ENCODE measurements around the gene ZNF780A. TPM values are rescaled to one million over a fixed set of nuclear protein-coding genes. Genes with fewer than 3 reads are reported as not detected.
A peak's percentile ranks its signal among the peaks of the same experiment; 100 is the strongest.
"Not testable (repeated sequence)": the region's sequence is repeated elsewhere in the genome, so short reads cannot be mapped to it uniquely, and the experiment has no call there.

Gene ZNF780A
- total RNA-seq (2014; rRNA removed; shearing (Covaris generic)): 24.3 and 26.0 TPM in 2 replicates

GRCh38 chr19:40090241-40091204 is at the start of gene ZNF780A:
Gene ZNF780A, minus strand, starts transcription at chr19:40090943. Its CDS starts 6,190 bp downstream, at chr19:40084753.
- DNase-seq (ENCODE audit: low read depth): peak; percentile 77

GRCh38 chr19:40139533-40140287 is 49.0 kb upstream of the ZNF780A start:
- DNase-seq (ENCODE audit: low read depth): peak; percentile 55

DNA sequence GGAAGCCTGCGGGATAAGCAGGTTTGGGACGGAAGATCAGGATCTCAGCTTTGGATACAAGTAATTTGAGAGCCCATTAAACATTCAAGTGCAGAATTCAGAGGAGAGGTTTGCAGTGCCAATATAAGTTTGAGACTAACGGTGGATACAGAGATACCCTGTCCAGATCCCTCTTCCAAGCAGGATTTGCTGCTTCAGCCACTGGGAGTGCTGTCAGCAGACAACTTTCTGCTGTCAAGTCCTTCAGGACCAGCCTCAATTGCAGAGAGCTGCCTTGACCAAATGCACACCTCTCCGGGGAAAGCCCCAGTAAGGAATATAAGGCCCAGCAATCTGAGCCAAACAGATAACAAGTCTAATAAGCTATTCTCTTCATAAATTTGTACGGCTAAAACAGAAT is 46.1 kb upstream of the ZNF780A start:
- no peak for DNase-seq (ENCODE audit: low read depth)

DNA sequence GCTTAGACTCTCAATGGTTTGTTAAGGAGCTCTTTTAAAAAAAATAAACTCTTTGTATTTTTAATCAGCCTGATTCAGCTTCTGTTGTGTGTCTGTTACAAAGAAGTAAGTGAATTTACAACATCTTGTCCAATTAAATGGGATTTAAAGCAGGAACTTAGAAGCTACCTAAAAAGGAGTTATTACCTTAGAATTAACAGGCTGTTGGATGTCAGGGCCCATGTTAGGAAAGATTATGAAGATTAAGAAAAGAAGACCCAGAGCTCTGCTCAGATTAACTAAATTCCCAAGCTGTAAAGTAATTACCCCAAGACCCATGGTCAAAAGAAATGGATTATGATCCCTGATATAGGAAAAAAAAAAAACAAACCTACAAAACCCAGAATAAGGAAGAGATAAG is 44.1 kb upstream of the ZNF780A start:
- no peak for DNase-seq (ENCODE audit: low read depth)

DNA sequence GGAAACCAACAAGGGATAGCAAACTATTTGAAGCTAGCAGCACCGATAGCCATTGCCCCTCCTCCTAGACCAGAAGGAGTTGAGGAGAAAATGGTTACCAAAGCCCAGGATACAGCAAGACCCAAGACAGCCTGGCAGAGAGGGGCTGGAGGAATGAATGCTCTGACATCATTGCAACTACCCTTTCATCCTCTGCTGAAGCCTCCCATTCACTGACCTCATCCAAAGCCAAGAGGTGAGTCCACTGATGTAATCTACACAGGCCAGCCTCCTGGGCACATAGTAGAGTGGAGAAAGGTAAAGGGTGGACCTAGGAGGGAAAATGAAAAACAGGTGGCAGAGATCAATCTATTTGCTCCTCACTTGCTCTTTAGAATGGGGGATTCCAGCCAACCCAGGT is 42.7 kb upstream of the ZNF780A start:
- no peak for DNase-seq (ENCODE audit: low read depth)

DNA sequence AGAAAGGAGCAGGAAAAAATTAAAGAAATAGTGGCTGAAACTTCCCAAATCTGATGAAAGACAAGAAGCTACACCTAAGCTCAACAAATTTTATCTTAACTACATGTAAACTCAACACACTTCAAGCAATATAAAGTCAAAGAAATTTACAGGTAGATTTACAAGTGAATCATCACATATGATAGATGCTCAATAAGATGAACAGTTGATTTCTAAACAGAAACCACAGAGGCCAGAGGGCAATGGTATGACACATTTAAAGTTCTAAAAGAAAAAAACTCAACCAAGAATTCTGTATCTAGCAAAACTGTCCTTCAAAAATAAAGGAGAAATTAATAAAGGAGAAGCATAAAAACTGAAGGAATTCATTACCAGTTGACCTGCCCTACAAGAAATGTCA is 39.3 kb upstream of the ZNF780A start:
- DNase-seq (ENCODE audit: low read depth): no peak

DNA sequence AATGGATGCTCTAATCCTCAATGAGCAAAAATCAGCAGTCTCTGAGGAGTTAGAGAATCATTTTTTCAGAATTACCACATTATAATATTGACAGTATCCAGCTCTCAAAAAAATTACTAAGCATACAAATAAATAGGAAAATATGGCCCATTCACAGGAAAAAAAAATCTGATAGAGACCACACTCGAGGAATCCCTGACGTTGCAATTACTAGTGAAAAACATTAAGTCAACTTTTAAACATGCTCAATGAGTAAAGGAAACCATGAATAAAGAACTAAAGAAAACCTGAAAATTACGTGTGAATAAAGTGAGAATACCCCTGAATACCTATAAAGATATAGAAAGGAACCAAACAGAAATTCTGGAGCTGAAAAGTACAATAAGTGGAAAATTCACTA is 38.7 kb upstream of the ZNF780A start:
- DNase-seq (ENCODE audit: low read depth): no peak

DNA sequence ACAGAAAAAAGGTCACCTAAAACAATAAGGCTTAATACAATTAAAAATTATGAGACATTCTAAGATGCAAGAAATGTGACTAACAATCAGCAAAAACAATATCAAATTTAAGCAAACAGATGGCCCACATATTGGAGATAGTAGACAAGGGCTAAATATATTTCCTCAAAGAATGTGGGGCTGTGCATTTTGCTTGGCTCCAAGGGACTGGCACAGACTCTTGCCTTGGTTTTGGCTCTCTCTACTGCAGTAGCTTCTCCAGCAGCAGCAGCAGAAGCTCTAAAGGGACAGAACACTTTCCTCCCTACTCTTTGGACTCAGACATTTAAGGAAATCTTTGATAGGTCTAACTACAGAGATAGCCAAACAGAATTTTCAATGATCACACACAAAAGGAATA is 38.2 kb upstream of the ZNF780A start:
- no peak for DNase-seq (ENCODE audit: low read depth)

DNA sequence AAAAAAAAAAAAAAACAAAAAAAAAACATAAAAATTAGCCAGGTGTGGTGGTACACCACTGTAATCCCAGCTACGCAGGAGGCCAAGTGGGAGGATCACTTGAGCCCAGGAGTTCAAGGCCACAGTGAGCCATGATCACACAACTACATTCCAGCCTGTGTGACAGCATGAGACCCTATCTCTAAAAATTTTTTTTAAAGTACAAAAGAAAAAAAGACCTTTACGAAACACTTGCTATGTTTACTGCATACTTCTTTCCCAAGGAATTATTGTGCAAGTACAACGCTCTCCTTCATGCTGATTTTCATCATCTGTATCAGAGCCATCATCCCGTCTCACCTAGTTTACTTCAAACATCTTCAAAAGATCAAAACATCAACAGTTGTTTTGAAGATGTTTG is 28.6 kb upstream of the ZNF780A start:
- no peak for DNase-seq (ENCODE audit: low read depth)

DNA sequence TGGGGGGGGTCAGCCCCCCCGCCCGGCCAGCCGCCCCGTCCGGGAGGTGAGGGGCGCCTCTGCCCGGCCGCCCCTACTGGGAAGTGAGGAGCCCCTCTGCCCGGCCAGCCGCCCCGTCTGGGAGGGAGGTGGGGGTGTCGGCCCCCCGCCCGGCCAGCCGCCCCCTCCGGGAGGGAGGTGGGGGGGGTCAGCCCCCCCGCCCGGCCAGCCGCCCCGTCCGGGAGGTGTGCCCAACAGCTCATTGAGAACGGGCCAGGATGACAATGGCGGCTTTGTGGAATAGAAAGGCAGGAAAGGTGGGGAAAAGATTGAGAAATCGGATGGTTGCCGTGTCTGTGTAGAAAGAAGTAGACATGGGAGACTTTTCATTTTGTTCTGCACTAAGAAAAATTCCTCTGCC is 27.9 kb upstream of the ZNF780A start:
- DNase-seq (ENCODE audit: low read depth): not testable (repeated sequence)

- no peak for DNase-seq (ENCODE audit: low read depth)
These were observed 25.3 kb upstream of the ZNF780A start for GRCh38 chr19:40116075-40116474.

GRCh38 chr19:40114119-40114518 is 23.4 kb upstream of the ZNF780A start:
- DNase-seq (ENCODE audit: low read depth): not testable (repeated sequence)

DNA sequence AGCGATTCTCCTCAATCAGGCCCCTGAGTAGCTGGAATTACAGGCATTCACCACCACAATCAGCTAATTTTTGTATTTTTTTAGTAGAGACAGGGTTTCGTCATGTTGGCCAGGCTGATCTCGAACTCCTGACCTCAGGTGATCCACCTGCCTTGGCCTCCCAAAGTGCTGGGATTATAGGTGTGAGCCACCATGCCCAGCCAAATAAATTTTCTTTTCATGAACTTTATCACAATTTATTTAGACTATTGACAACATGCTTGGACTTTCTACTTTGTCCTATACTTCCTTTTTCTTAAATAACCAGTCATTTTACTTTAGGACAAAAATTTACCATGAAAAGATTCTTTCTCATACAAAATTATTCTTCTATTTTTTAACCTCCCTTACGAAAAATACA is 21.5 kb upstream of the ZNF780A start:
- not testable (repeated sequence) for DNase-seq (ENCODE audit: low read depth)

DNA sequence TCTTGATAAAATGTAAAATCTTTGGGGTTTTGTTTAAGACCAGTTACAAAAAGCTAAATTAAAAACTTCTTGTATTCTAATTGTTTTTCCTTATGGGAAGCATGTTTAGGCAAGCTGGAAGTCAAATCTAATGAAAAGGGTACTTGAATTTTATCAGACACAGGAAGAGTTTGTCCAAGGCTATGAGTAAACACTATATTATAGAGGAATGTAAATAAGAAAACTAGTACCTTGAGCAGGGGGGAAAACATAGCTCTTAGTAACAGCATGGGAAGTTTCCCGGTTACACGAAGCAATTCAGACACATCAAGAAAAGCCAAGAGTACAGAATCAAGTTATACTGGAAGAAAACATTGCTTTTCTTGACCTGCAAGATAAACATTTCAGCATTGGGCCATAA is 19.8 kb upstream of the ZNF780A start:
- no peak for DNase-seq (ENCODE audit: low read depth)

DNA sequence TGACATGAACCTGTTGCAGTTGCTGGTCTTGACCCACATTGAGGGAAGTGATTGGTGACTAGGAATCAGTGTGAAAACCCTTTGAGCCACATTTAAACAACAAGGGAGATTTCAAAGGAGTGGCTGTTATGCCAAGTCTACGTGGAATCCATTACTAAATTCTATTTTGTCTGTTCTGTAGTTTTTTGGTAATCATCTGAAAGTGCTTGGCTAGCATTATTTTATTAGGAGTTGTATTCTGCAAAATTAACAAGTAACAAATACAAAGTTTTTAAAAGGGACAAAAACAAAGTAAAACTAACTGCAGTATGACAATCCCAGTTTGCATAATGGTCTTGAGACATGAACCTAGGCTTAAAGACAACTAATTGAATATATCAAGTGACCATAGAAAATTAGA is 14.0 kb upstream of the ZNF780A start:
- no peak for DNase-seq (ENCODE audit: low read depth)

GRCh38 chr19:40103600-40103999 is 12.9 kb upstream of the ZNF780A start:
- no peak for DNase-seq (ENCODE audit: low read depth)

- no peak for DNase-seq (ENCODE audit: low read depth)
These were observed 11.1 kb upstream of the ZNF780A start for GRCh38 chr19:40101813-40102212.

DNA sequence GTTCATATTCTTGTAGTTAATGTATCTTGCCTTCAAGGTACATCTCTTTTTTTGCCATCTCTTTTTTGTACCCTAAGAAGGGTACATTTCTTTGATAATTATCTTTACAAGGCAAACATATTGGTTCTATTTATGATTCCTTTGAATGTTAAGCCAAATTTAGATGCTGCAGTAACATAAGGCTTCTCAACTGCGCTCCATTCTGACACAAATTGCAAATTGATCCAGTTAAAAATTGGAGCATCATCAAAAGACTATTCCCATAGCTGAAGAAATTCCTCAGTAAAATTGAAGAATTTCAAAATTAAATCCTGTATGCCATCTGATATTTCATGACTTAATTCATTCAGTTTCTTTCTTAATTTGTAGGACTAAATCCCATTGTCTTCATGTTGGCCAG is 2.7 kb upstream of the ZNF780A start:
- DNase-seq (ENCODE audit: low read depth): no peak

- DNase-seq (ENCODE audit: low read depth): no peak
These were observed 724 bp upstream of the ZNF780A start for GRCh38 chr19:40091205-40092129.

GRCh38 chr19:40089462-40089861 is 1.3 kb downstream of the ZNF780A start:
- DNase-seq (ENCODE audit: low read depth): peak; percentile 69

GRCh38 chr19:40088299-40089047 is 2.3 kb downstream of the ZNF780A start:
- no peak for DNase-seq (ENCODE audit: low read depth)

Measured in RPMI7951 (cell line).